NAMALWA (cell line): ENCODE data around the gene PTPN20.
A peak's percentile ranks its signal among the peaks of the same experiment; 100 is the strongest.

Source experiments
- DNase-seq: peaks from one replicate; pipeline ENCODE4 v3.0.0-alpha.2; 2015; ENCODE audit warnings: low spot score

PTPN20 gene

GRCh38 chr10:47021850-47022249 is 110.6 kb downstream of the PTPN20 start:
- no peak for DNase-seq

GRCh38 chr10:47022311-47023131 is 111.3 kb downstream of the PTPN20 start:
- no peak for DNase-seq

GRCh38 chr10:47023237-47024045 is 112.2 kb downstream of the PTPN20 start:
- no peak for DNase-seq

GRCh38 chr10:47024046-47024322 is 112.8 kb downstream of the PTPN20 start:
- no peak for DNase-seq

- peak; percentile 72 for DNase-seq
Measured at GRCh38 chr10:47024399-47025252, 113.4 kb downstream of the PTPN20 start.

- no peak for DNase-seq
Measured at GRCh38 chr10:47025253-47025539, 114.0 kb downstream of the PTPN20 start.

- DNase-seq = no peak
Measured at GRCh38 chr10:47025540-47026300, 114.5 kb downstream of the PTPN20 start.

GRCh38 chr10:47026301-47027107 is 115.3 kb downstream of the PTPN20 start:
- no peak for DNase-seq

GRCh38 chr10:47027108-47027783 is 116.0 kb downstream of the PTPN20 start:
- no peak for DNase-seq

GRCh38 chr10:47027784-47028260 is 116.6 kb downstream of the PTPN20 start:
- DNase-seq = no peak

GRCh38 chr10:47028466-47028865 is 117.2 kb downstream of the PTPN20 start:
- DNase-seq = no peak

GRCh38 chr10:47029181-47030009 is 118.2 kb downstream of the PTPN20 start:
- no peak for DNase-seq

- no peak for DNase-seq
Measured at GRCh38 chr10:47030191-47030703, 119.0 kb downstream of the PTPN20 start.

- DNase-seq = peak; percentile 50
Measured at GRCh38 chr10:47031211-47031900, 120.1 kb downstream of the PTPN20 start.

GRCh38 chr10:47031901-47032465 is 120.8 kb downstream of the PTPN20 start:
- no peak for DNase-seq

- DNase-seq = no peak
Measured at GRCh38 chr10:47033081-47033480, 121.9 kb downstream of the PTPN20 start.

- DNase-seq = no peak
Measured at GRCh38 chr10:47033541-47034270, 122.5 kb downstream of the PTPN20 start.
